M059J (cell line): ENCODE results near the gene UNC119. TPM values are rescaled to one million over a fixed set of nuclear protein-coding genes. Genes with fewer than 3 reads are reported as not detected.
A peak's percentile ranks its signal among the peaks of the same experiment; 100 is the strongest.
"Not testable (repeated sequence)": the region's sequence is repeated elsewhere in the genome, so short reads cannot be mapped to it uniquely, and the experiment has no call there.

Experiments
- DNase-seq: peaks from one replicate; pipeline ENCODE4 v3.0.0-alpha.2; 2012; ENCODE audit warnings: low read depth
- total RNA-seq: library from RNA; depleted of rRNA; stranded (reverse); fragments of >200 nt; shearing (Covaris generic); gene quantifications from 2 replicates; pipeline ENCODE4 v1.2.3, GENCODE V29; 2014

UNC119 gene
- total RNA-seq, 1 experiment from 2014 or later: 29.8 TPM

DNA sequence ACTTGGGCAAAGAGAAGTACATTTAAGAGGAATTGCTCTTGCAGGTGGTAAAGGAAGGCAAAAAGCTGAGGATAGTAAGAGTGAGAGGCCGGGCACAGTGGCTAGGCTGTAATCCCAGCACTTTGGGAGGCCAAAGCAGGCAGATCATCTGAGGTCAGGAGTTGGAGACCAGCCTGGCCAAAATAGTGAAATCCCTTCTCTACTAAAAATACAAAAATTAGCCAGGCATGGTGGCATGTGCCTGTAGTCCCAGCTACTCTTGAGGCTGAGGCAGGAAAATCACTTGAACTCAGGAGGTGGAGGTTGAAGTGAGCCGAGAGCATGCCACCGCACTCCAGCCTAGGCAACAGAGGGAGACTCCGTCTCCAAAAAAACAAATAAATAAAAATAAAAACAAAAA, 30.1 kb downstream of the UNC119 start:
- not testable (repeated sequence) for DNase-seq

GRCh38 chr17:28521311-28522085, 30.9 kb downstream of the UNC119 start:
- no peak for DNase-seq

DNA sequence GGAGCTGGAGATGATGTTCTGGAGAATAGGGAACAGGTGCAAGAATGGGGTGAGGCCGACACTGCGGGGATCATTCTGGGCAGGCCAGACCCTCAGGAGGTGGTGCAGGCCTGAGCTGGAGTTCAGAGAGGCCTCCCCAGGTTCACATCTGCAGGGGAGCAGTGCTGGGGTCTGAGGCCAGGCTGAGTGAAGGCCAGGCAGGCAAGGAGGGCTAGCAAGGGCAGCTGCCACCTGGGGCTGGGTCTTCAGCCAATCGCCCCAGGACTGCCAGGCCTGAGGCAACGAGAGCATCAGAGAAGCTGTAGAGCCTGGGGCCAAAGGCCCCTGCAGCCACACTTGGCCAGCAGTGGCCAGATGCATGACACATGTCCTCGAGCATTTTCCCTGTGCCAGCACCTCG, 31.7 kb downstream of the UNC119 start:
- no peak for DNase-seq

GRCh38 chr17:28519236-28519635, 33.2 kb downstream of the UNC119 start:
- no peak for DNase-seq

GRCh38 chr17:28518578-28518977, 33.8 kb downstream of the UNC119 start:
- no peak for DNase-seq

GRCh38 chr17:28518132-28518531, 34.3 kb downstream of the UNC119 start:
- DNase-seq: no peak

DNA sequence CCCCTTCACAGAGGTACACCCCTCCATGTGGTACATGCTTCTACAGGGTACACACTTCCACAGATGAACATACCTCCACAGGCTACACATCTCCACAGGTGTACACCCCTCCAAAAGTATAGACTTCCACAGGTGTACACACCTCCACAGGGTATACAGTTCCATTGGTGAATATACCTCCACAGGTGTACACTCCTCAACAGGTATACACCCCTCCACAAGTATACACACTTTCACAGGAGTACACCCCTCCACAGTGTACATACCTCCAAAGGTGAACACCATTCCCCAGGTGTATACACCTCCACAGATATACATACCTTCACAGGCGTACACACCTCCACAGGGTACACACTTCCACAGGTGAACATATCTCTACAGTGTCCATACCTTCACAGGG, 36.9 kb downstream of the UNC119 start:
- no peak for DNase-seq

DNA sequence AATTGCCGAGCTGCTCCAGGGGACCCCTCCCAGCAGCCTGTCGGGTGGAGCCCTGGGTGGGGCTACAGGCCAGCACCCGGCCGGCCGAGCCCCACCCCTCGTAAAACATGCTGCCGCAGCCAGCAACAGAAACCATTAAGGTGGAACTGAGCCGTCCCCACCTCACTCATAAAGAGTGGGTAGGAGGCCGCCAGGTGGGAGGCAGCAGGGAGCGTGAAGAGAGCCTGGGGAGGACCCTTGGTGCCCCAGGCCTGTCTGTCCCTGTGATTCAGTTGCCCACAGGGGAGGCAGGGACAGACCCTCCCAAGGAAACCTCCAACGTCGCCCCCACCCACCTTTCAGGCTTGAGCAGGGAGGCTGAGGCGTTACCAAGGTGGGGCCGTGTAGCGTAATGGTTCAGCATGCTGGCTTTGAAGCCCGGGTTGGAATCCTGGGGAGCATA, 37.8 kb downstream of the UNC119 start:
- no peak for DNase-seq

GRCh38 chr17:28513476-28513875, 38.9 kb downstream of the UNC119 start:
- DNase-seq: no peak

DNA sequence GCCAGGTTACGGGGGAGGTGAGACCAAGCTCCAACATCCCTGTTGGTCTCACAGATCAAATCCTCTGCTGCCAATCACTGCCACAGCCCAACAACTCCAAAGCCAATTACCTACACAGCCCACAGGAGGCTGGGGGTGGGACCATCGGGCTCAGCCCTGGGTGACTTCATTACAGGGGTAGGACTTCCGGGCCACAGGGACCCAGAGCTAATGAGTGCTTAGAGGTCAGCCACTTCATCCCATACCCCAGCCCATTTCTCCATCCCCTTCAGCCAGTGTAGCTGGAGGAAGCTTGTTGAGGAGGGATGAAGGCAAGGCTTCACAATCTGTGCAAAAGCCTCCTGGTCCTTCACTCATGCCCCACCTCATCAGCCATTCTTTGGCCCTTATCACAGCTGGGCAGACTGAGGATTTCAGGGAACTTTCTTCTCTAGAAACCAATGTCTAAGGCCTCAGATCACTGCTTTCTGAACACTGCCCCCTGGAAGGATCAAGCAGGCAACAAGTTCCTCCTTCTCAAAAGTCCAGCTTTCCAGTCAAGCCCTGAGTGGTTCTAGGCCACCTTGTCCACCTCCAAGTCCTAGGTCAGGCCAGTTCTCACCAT, 40.5 kb downstream of the UNC119 start:
- DNase-seq: no peak

DNA sequence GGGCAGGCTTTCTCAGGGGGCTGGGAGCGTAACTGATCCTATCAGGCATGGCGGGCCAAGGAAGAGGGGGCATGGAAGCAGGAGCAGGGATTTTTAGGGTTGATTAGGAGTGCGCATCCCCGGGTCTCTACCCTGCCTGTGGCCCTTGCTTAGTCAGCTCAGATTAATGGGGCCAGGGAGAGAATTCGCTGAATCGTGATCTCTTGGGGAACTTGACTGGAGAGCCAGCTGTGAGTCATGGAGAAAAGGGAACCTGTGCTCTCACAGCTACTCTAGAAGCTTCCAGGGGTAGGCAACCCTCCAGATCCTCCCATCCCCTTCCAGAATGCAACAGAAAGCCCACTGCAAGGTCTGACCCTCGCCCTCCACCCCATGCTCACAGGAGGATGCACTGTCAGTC, 42.6 kb downstream of the UNC119 start:
- peak; percentile 36 for DNase-seq

GRCh38 chr17:28508211-28508724, 44.2 kb downstream of the UNC119 start:
- no peak for DNase-seq

GRCh38 chr17:28507567-28508203, 44.7 kb downstream of the UNC119 start:
- DNase-seq: no peak

- no peak for DNase-seq
Observed at GRCh38 chr17:28506763-28507487, 45.5 kb downstream of the UNC119 start.

DNA sequence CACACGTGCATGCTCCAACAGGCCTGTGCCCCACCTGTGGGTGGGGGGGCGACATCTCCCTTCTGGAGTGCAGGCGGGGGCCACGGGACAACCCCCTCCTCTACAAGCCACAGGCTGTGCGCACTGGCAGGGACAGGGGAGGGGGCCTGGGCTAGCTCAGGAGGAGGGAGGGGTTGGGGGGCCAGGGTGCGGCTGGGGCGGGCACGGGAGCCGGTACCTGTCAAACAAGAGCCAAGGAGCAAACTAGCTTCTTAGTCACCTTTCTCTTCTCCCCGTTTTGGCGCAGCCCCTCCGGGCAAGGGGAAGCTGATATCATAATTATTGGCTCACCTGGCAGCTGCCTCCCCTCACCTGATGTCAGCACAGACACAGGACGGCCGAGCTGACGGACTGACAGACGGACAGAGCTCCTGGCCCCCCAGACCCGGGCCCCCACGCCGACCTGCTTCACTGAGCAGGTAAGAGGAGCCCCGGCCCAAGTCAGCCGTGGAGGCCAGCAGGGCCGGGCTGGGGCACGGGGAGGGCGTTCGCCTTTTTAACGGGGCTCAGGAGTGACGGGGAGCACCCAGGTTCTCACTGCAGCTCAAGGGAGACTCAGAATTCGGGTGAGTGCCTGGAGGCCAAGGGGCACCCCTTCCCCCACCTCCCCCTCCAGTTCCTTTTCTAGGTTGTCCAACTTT, 46.3 kb downstream of the UNC119 start, which contains the start of gene FOXN1:
FOXN1 (plus strand) TSS at position 363 of the 680 bp plus-strand sequence. CDS start 17,622 bp downstream, outside the sequence.
- no peak for DNase-seq

GRCh38 chr17:28503420-28503819, 49.0 kb downstream of the UNC119 start:
- no peak for DNase-seq

DNA sequence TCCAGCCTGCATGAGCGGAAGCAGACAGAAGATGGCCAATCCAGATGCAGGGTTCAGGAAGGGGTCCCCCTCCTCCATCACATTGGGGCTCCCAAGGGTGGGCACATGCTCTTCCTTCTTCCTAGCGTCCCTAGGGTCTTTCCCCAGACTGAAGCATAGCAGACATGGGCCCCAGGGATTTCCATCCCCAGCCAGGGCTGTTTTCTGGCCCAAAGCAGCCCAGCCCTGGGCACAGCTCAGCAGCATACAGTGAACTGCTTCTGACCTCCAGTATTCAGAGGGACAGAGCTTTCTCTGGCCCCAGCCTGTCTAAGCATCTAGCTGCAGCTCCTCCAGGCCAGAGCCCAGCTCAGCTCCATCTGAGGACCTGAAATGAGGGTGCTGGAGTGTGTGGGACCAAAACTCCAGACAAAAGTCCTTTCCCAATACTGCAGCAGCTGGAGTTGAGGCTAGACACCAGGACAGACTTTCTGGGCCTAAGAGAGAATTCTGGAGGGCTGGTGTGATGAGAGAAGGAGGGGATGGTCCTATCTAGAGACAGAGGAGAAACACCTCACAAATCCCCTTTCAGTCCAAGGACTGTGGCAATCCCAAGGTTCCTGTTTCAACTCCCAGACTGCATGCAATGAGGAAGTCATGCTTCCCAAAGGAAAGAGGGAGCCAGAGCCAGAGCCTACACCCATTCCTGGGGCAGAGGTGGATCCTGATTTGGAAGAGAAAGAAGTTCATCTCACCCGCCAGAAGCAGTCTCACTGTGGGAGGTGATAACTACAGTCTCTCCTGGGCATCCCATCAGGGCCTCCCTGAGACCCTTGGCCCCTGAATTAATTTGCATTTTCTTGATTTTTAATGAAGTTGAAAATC, 50.8 kb downstream of the UNC119 start:
- no peak for DNase-seq

DNA sequence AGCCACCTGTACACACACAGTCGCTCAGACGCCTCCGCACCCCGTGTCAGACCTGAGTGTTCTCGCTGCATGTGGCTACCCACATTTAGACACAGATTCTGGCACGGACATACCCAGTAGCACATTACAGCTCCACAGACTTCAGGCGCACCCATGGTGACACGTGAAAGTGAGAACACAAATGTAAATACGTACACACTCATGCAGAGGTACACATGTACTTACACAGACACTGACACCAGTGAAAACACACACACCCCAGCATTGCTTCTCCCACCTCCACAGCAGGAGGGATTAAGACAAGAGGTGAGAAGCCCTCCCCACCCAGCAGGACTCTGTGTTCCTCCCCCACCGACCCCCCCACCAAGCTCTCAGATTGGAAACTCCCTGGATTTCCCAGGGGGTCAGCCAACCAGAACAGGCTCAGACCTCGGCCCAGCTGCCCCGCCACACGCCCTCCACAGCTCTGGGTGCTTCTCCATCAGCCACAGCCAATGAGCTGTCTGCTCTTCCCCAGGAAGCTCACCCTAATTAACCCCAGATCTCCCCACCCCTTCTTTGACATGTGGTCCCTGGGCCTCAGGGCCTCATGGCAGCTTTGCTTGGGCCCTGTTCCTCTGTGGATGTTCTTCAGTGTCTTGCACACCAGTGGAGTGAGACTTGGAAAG, 51.6 kb downstream of the UNC119 start:
- DNase-seq: no peak

- DNase-seq: no peak
Observed at GRCh38 chr17:28499684-28500357, 52.6 kb downstream of the UNC119 start.
